Measurements from ENCODE around the gene MEIS2.

- no peak for TF ChIP-seq CTCF (conservative IDR thresholded peaks at IDR 0.05; ENCODE audit: low read depth, low read length)
- TF ChIP-seq EZH2phosphoT487 (IDR thresholded peaks at IDR 0.05; ENCODE audit: borderline replicate concordance, low read length), result no peak
- no peak for TF ChIP-seq EZH2 (IDR thresholded peaks at IDR 0.05; ENCODE audit: low read length, unreplicated experiment)
These were observed 134.6 kb downstream of the MEIS2 start for GRCh38 chr15:36965570-36966342.
